GM21619 (cell line): ENCODE results near the gene PGF.

Experiments used
- ATAC-seq: cut with Tn5 transposase; IDR thresholded peaks from one replicate; pipeline ENCODE4 v1.9.1; 2021; ENCODE audit not compliant: unreplicated experiment

The PGF gene

GRCh38 chr14:74979029-74979428, 23.6 kb upstream of the PGF start:
- ATAC-seq = no peak

GRCh38 chr14:74978416-74978947, 23.1 kb upstream of the PGF start:
- ATAC-seq = no peak

GRCh38 chr14:74977901-74978385, 22.5 kb upstream of the PGF start:
- ATAC-seq = no peak

- ATAC-seq = no peak
These were observed 21.9 kb upstream of the PGF start for GRCh38 chr14:74977164-74977900.

GRCh38 chr14:74976264-74977113, 21.1 kb upstream of the PGF start:
- ATAC-seq = no peak

- no peak for ATAC-seq
These were observed 19.8 kb upstream of the PGF start for GRCh38 chr14:74975059-74975810.

- ATAC-seq = no peak
These were observed 19.1 kb upstream of the PGF start for GRCh38 chr14:74974364-74975058.

- ATAC-seq = no peak
These were observed 18.5 kb upstream of the PGF start for GRCh38 chr14:74973905-74974363.

GRCh38 chr14:74973003-74973653, 17.7 kb upstream of the PGF start:
- ATAC-seq = no peak

- ATAC-seq = no peak
These were observed 13.4 kb upstream of the PGF start for GRCh38 chr14:74968811-74969210.

- no peak for ATAC-seq
These were observed 10.2 kb upstream of the PGF start for GRCh38 chr14:74965486-74966153.

GRCh38 chr14:74964787-74965485, 9.5 kb upstream of the PGF start:
- no peak for ATAC-seq

GRCh38 chr14:74963705-74964271, 8.4 kb upstream of the PGF start:
- ATAC-seq = no peak

- ATAC-seq = no peak
These were observed 7.8 kb upstream of the PGF start for GRCh38 chr14:74963178-74963704.

- ATAC-seq = no peak
These were observed 7.1 kb upstream of the PGF start for GRCh38 chr14:74962493-74962892.

GRCh38 chr14:74962046-74962445, 6.6 kb upstream of the PGF start:
- ATAC-seq = no peak

GRCh38 chr14:74961238-74961911, 6.0 kb upstream of the PGF start:
- ATAC-seq = no peak

GRCh38 chr14:74960736-74961135, 5.3 kb upstream of the PGF start:
- ATAC-seq = no peak
